Neuronal stem cell (in vitro differentiated cells): ENCODE measurements around the gene SPINT1.

Experiments
- DNase-seq: peaks from one replicate; pipeline ENCODE4 v3.0.0-alpha.2; 2013; ENCODE audit warnings: low spot score
- H2AFZ ChIP-seq: one replicate; pipeline ENCODE4 v1.6.1; 2013; ENCODE audit warnings: mild to moderate bottlenecking, low read length, inconsistent platforms
- H2AK5ac ChIP-seq: 2 replicates; pipeline ENCODE4 v1.6.1; 2013; ENCODE audit warnings: low read depth, mild to moderate bottlenecking, inconsistent platforms, low read length, moderate library complexity, mixed read lengths
- H2BK120ac ChIP-seq: 2 replicates; pipeline ENCODE4 v1.6.1; 2013; ENCODE audit warnings: low read depth, mild to moderate bottlenecking, inconsistent platforms, low read length, moderate library complexity, mixed read lengths
- H2BK12ac ChIP-seq: one replicate; pipeline ENCODE4 v1.6.1; 2013; ENCODE audit warnings: low read length, inconsistent platforms
- H2BK15ac ChIP-seq: 2 replicates; pipeline ENCODE4 v1.6.1; 2013; ENCODE audit warnings: mild to moderate bottlenecking, low read length, inconsistent platforms, mixed read lengths
- H2BK5ac ChIP-seq: one replicate; pipeline ENCODE4 v1.6.1; 2013; ENCODE audit warnings: inconsistent platforms, mild to moderate bottlenecking, low read length, moderate library complexity
- H3K14ac ChIP-seq: one replicate; pipeline ENCODE4 v1.6.1; 2013; ENCODE audit warnings: low read length, inconsistent platforms
- H3K18ac ChIP-seq: 2 replicates; pipeline ENCODE4 v1.6.1; 2013; ENCODE audit warnings: low read length, inconsistent platforms
- H3K23ac ChIP-seq: 2 replicates; pipeline ENCODE4 v1.6.1; 2013; ENCODE audit warnings: low read depth, mild to moderate bottlenecking, mixed read lengths, low read length, inconsistent platforms; ENCODE audit not compliant: poor library complexity
- H3K27ac ChIP-seq: replicated peaks from 3 replicates; pipeline ENCODE4 v1.5.1; 2013; ENCODE audit warnings: low read length, inconsistent platforms
- H3K27me3 ChIP-seq, 3 experiments: 2 replicates each; pipeline ENCODE4 v1.6.1; 2013; ENCODE audit warnings: low read length in 3 of 3, mild to moderate bottlenecking in 2 of 3, inconsistent platforms in 1 of 3, low read depth in 1 of 3, mixed read lengths in 1 of 3, moderate library complexity in 1 of 3; ENCODE audit not compliant: control insufficient read depth in 3 of 3, insufficient read depth in 3 of 3
- H3K36me3 ChIP-seq, 2 donors: replicated peaks in 1 of 2; 2 replicates each; pipeline ENCODE4 v1.6.1; 2013; ENCODE audit warnings: low read length in 2 of 2; ENCODE audit not compliant: control insufficient read depth in 2 of 2, insufficient read depth in 2 of 2
- H3K4ac ChIP-seq: 2 replicates; pipeline ENCODE4 v1.6.1; 2013; ENCODE audit warnings: inconsistent platforms, mild to moderate bottlenecking, low read length, moderate library complexity
- H3K4me1 ChIP-seq, 2 donors: 1 replicate in 1 of 2; 2 replicates in 1 of 2; pipeline ENCODE4 v1.6.1; 2013; ENCODE audit warnings: low read length in 2 of 2, low read depth in 1 of 2; ENCODE audit not compliant: control insufficient read depth in 2 of 2, insufficient read depth in 1 of 2
- H3K4me2 ChIP-seq: one replicate; pipeline ENCODE4 v1.6.1; 2013; ENCODE audit warnings: mild to moderate bottlenecking, low read length, inconsistent platforms; ENCODE audit not compliant: insufficient read depth, poor library complexity, severe bottlenecking
- H3K4me3 ChIP-seq, 2 donors: 2 replicates each; pipeline ENCODE4 v1.5.1; 2013; ENCODE audit warnings: low read length in 2 of 2, mild to moderate bottlenecking in 2 of 2, inconsistent platforms in 1 of 2, moderate library complexity in 1 of 2
- H3K79me1 ChIP-seq: one replicate; pipeline ENCODE4 v1.6.1; 2013; ENCODE audit warnings: low read depth, mild to moderate bottlenecking, inconsistent platforms, low read length, moderate library complexity
- H3K9ac ChIP-seq: one replicate; pipeline ENCODE4 v1.6.1; 2013; ENCODE audit warnings: mild to moderate bottlenecking, low read depth, low read length, inconsistent platforms; ENCODE audit not compliant: poor library complexity
- H3K9me3 ChIP-seq, 2 donors: replicated peaks in 1 of 2; 2 replicates each; pipeline versions ENCODE3 to v1.6.1; 2013; ENCODE audit warnings: low read length in 2 of 2, mild to moderate bottlenecking in 2 of 2, inconsistent platforms in 1 of 2, low read depth in 1 of 2, mixed read lengths in 1 of 2, moderate library complexity in 1 of 2; ENCODE audit not compliant: control insufficient read depth in 2 of 2, insufficient read depth in 1 of 2
- H4K8ac ChIP-seq: one replicate; pipeline ENCODE4 v1.6.1; 2013; ENCODE audit warnings: low read depth, mild to moderate bottlenecking, inconsistent platforms, low read length, moderate library complexity
- H4K91ac ChIP-seq: one replicate; pipeline ENCODE4 v1.6.1; 2013; ENCODE audit warnings: low read length, low read depth, mild to moderate bottlenecking, inconsistent platforms; ENCODE audit not compliant: poor library complexity
- WGBS, 2 donors: extraction: QIAGEN DNeasy Blood & Tissue Kit; methylation state at CpG; one replicate each; pipeline ENCODE4 v1.1.7; 2013; ENCODE audit warnings: missing lambda C conversion rate in 2 of 2, mixed read lengths in 1 of 2; ENCODE audit not compliant: insufficient read length in 2 of 2, insufficient replicate concordance in 1 of 2; ENCODE audit errors: extremely low coverage in 2 of 2; 5-methylcytosine and 5-hydroxymethylcytosine counted together

SPINT1 gene

DNA sequence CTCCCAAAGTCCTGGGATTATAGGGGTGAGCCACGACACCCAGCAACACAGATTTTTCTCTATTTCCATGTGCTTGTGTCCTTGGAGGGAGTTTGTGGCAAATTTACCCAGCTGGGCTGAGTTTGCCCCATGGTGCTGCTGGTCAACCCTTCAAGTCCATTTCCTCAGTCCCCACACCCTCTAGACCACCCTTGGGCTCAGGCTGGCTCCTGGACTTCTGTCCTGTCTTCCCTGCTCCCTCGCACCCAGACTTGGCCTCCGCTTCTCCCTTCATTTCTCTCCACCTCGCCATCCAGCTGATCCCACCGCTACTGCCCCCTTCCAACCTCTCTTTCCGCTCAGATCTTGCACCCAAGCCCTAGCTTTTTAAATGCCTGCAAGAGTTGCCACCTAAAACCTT is 37.5 kb downstream of the SPINT1 start:
- no peak overlapping the region for H4K91ac ChIP-seq
- no peak overlapping the region for H2BK120ac ChIP-seq
- no peaks in the 10 kb centered on the region for H3K9me3 ChIP-seq
- no peak overlapping the region for H3K18ac ChIP-seq
- H2BK5ac ChIP-seq: no peak overlapping the region
- H3K4ac ChIP-seq: no peak overlapping the region
- H2BK15ac ChIP-seq: no peak overlapping the region
- DNase-seq: no peak
- no peaks in the 10 kb centered on the region for H3K27me3 ChIP-seq
- H2AK5ac ChIP-seq: no peak overlapping the region
- no peak overlapping the region for H3K23ac ChIP-seq
- H3K27ac ChIP-seq: no peak overlapping the region
- H2AFZ ChIP-seq: no peak overlapping the region
- H3K9ac ChIP-seq: no peak overlapping the region
- no peak overlapping the region for H3K4me2 ChIP-seq
- H3K4me3 ChIP-seq: peak overlapping the region in 1 of 2 donors; percentile 67
- H3K36me3 ChIP-seq: no peaks in the 10 kb centered on the region
- no CpG with 5 or more reads among the region's 6 CpGs for WGBS, 2 donors
- no peaks in the 10 kb centered on the region for H3K4me1 ChIP-seq
- H2BK12ac ChIP-seq: peak overlapping the region; percentile 84
- no peaks in the 10 kb centered on the region for H3K79me1 ChIP-seq
- peak overlapping the region; percentile 56 for H3K14ac ChIP-seq
- no peak overlapping the region for H4K8ac ChIP-seq

DNA sequence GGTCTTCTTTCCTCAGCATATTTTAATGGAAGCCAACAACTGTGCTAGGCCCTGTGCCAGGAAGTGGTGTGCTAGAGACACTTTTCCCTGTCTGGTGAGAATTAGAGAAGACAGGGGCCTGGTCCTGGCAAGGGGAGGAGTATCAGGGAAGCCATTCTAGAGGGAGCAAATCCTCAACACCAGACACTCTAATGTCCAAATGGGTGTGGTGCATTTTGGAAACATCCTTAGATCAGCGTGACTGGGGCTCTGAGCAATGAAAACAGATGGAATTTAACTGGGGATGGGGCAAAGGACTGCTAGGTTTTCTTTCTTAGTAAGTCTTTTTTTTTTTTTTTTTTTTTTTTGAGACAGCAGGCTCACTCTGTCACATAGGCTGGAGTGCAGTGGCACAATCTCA is 42.7 kb downstream of the SPINT1 start:
- no peak overlapping the region for H3K14ac ChIP-seq
- no peak overlapping the region for H2AK5ac ChIP-seq
- H3K27ac ChIP-seq: no peak overlapping the region
- no peak overlapping the region for H2BK5ac ChIP-seq
- no peaks in the 10 kb centered on the region for H3K79me1 ChIP-seq
- H3K9me3 ChIP-seq: no peaks in the 10 kb centered on the region
- H2AFZ ChIP-seq: no peak overlapping the region
- no peak overlapping the region for H2BK15ac ChIP-seq
- H3K4ac ChIP-seq: no peak overlapping the region
- H3K4me2 ChIP-seq: no peak overlapping the region
- no CpG with 5 or more reads among the region's 1 CpG for WGBS, 2 donors
- no peak overlapping the region for H2BK12ac ChIP-seq
- no peaks in the 10 kb centered on the region for H3K27me3 ChIP-seq
- no peak overlapping the region for H3K4me3 ChIP-seq
- no peak overlapping the region for H3K23ac ChIP-seq
- H3K36me3 ChIP-seq: no peaks in the 10 kb centered on the region
- DNase-seq: no peak
- no peak overlapping the region for H3K18ac ChIP-seq
- no peak overlapping the region for H2BK120ac ChIP-seq
- H4K8ac ChIP-seq: no peak overlapping the region
- H3K4me1 ChIP-seq: no peaks in the 10 kb centered on the region
- H3K9ac ChIP-seq: no peak overlapping the region
- no peak overlapping the region for H4K91ac ChIP-seq

DNA sequence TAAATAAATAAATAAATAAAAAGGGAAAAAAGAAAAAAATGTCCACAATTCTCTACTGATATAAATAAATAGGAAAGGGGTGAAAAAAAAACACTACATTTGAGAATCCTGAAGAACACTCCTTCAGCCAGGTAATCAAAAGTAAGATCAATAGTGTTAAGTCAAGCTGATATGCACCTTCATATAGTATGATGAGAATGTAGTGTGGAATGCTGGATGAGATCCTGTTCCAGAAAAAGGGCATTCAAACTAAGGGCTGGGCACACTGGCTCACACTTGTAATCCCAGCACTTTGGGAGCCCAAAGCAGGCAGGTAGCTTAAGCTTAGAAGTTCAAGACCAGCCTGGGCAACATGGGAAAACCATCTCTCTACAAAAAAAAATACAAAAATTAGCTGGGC is 45.3 kb downstream of the SPINT1 start:
- H3K36me3 ChIP-seq: no peaks in the 10 kb centered on the region
- H3K4me2 ChIP-seq: no peak overlapping the region
- no peak overlapping the region for H2AK5ac ChIP-seq
- no peak overlapping the region for H2BK15ac ChIP-seq
- no peak overlapping the region for H3K4ac ChIP-seq
- no peak overlapping the region for H3K14ac ChIP-seq
- H4K91ac ChIP-seq: no peak overlapping the region
- H2BK5ac ChIP-seq: no peak overlapping the region
- no peak overlapping the region for H2BK120ac ChIP-seq
- H3K9me3 ChIP-seq: no peaks in the 10 kb centered on the region
- DNase-seq: no peak
- H3K9ac ChIP-seq: no peak overlapping the region
- H2BK12ac ChIP-seq: no peak overlapping the region
- H3K18ac ChIP-seq: no peak overlapping the region
- H3K27ac ChIP-seq: no peak overlapping the region
- no peak overlapping the region for H4K8ac ChIP-seq
- no peak overlapping the region for H3K23ac ChIP-seq
- no peak overlapping the region for H3K4me3 ChIP-seq
- peaks cover 0 to 9% (median 3%) of the 10 kb centered on the region in 3 experiments for H3K27me3 ChIP-seq
- no peak overlapping the region for H2AFZ ChIP-seq
- H3K4me1 ChIP-seq: peaks cover 0 to 6% of the 10 kb centered on the region in 2 donors
- H3K79me1 ChIP-seq: no peaks in the 10 kb centered on the region

DNA sequence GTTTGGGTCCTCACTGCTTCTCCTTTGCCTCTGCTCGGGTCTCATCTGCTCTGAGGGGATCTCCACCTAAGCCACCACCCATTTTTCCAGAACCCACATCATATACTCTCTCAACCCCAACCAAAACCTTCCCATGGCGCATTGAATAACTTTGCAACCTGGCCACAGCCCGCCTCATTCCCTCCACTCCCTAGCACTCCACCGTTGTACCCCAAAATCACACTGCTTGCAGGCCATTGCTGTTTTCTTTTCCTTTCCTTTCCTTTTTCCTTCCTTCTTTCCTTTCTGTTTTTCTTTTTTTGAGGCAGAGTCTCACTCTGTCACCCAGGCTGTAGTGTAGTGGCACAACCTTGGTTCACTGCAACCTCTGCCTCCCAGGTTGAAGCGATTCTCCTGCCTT is 47.3 kb downstream of the SPINT1 start:
- WGBS, 2 donors: no CpG with 5 or more reads among the region's 5 CpGs
- Histone ChIP-seq H3K18ac (no peak overlapping the region), H2AFZ (no peak overlapping the region), H3K36me3 (peaks cover 4 to 6% of the 10 kb centered on the region in 2 donors), H2BK5ac (no peak overlapping the region), H4K8ac (no peak overlapping the region), H3K4ac (no peak overlapping the region), H3K27ac (no peak overlapping the region), H3K14ac (no peak overlapping the region), H3K9ac (no peak overlapping the region), H2BK120ac (no peak overlapping the region), H3K9me3 (no peaks in the 10 kb centered on the region), H3K4me1 (peaks cover 7 to 13% of the 10 kb centered on the region in 2 donors), H3K23ac (no peak overlapping the region), H3K4me3 (no peak overlapping the region), H2AK5ac (no peak overlapping the region), H4K91ac (no peak overlapping the region), H2BK12ac (no peak overlapping the region), H2BK15ac (no peak overlapping the region), H3K27me3 (peaks cover 0 to 9% (median 3%) of the 10 kb centered on the region in 3 experiments), H3K4me2 (no peak overlapping the region), H3K79me1 (peaks cover 2% of the 10 kb centered on the region)
- no peak for DNase-seq
